WTC11 (cell line): ENCODE measurements around the gene CNTRL.

Experiments used
- CREB1 ChIP-seq: sonication (generic); formaldehyde crosslinking; IDR thresholded peaks from 2 replicates; pipeline ENCODE4 v1.8.0; 2023; ENCODE audit warnings: mild to moderate bottlenecking, missing genetic modification reagents
- CREM ChIP-seq: sonication (generic); formaldehyde crosslinking; IDR thresholded peaks from 2 replicates; pipeline ENCODE4 v1.8.1; 2022; ENCODE audit warnings: mild to moderate bottlenecking, missing genetic modification reagents, moderate library complexity
- MXD4 ChIP-seq: fragments of 250-450 bp; sonication (Bioruptor Pico); IDR thresholded peaks from 2 replicates; pipeline ENCODE4 v1.8.0; 2021; ENCODE audit warnings: mild to moderate bottlenecking, moderate library complexity, borderline replicate concordance
- TCF7 ChIP-seq: sonication (generic); formaldehyde crosslinking; IDR thresholded peaks from 2 replicates; pipeline ENCODE4 v1.8.0; 2022; ENCODE audit warnings: mild to moderate bottlenecking, low read depth, missing genetic modification reagents, moderate library complexity
- TEAD1 ChIP-seq: sonication (generic); formaldehyde crosslinking; IDR thresholded peaks from 2 replicates; pipeline ENCODE4 v1.8.0; 2022; ENCODE audit warnings: mild to moderate bottlenecking, missing genetic modification reagents
- ZNF232 ChIP-seq: sonication (generic); formaldehyde crosslinking; IDR thresholded peaks from 2 replicates; pipeline ENCODE4 v1.8.0; 2022; ENCODE audit warnings: mild to moderate bottlenecking, missing genetic modification reagents
- TF ChIP-seq, protein P1 (sequence below): sonication (generic); formaldehyde crosslinking; IDR thresholded peaks from 2 replicates; pipeline ENCODE4 v1.8.0; 2023; ENCODE audit warnings: missing genetic modification reagents

DNA sequence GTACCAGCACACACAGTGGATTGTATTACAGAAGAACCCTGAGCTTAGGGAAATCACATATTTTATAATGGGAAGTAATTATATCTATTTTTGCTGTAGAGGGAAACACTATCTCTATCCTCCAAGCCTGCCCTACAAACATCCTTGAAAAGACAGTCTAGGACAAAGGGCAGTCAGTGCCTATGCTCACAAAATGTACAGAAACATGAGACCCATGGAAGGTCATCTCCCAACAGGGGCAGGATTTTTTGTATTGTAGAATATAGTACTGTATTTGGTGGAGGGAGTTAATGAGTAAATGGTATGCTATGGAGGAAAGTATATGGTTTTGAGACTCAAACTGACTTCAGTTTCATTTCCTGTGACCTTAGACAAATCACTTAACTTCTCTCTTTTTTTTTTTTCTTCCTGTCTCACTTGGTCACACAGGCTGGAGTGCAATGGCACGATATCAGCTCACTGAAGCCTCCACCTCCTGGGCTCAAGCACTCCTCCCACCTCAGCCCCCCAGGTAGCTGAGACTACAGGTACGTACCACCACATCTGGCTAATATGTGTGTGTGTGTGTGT lies 132.7 kb downstream of the CNTRL start:
- no peak for TF ChIP-seq CREM (CRISPR knock-in tag)
- no peak for TF ChIP-seq MXD4 (CRISPR knock-in tag)
- TF ChIP-seq TCF7 (CRISPR knock-in tag): no peak
- TF ChIP-seq, protein P1, sequence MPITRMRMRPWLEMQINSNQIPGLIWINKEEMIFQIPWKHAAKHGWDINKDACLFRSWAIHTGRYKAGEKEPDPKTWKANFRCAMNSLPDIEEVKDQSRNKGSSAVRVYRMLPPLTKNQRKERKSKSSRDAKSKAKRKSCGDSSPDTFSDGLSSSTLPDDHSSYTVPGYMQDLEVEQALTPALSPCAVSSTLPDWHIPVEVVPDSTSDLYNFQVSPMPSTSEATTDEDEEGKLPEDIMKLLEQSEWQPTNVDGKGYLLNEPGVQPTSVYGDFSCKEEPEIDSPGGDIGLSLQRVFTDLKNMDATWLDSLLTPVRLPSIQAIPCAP (CRISPR knock-in tag): no peak
- no peak for TF ChIP-seq CREB1 (CRISPR knock-in tag)
- no peak for TF ChIP-seq TEAD1 (CRISPR knock-in tag)
- no peak for TF ChIP-seq ZNF232 (CRISPR knock-in tag)
